NCI-H2107 treated with DMSO at 0.1 percent for 48 hours (cell line): ENCODE data around the gene REEP2.

Experiments used
- DNase-seq: peaks from one replicate; lab custom pipeline; 2025; ENCODE audit not compliant: unreplicated experiment; lab: John Stamatoyannopoulos, UW

The REEP2 gene

GRCh38 chr5:138495351-138495750, 56.5 kb downstream of the REEP2 start:
- no peak for DNase-seq
